G401.6 (cell line): ENCODE results near the gene ACTL9.
"Not testable (repeated sequence)": the region's sequence is repeated elsewhere in the genome, so short reads cannot be mapped to it uniquely, and the experiment has no call there.

Source experiments
- FAIRE-seq: peaks from 2 replicates; lab custom pipeline; 2012; peaks lifted over from hg19 to GRCh38; lab: Jason Lieb, UNC

The ACTL9 gene, protein sequence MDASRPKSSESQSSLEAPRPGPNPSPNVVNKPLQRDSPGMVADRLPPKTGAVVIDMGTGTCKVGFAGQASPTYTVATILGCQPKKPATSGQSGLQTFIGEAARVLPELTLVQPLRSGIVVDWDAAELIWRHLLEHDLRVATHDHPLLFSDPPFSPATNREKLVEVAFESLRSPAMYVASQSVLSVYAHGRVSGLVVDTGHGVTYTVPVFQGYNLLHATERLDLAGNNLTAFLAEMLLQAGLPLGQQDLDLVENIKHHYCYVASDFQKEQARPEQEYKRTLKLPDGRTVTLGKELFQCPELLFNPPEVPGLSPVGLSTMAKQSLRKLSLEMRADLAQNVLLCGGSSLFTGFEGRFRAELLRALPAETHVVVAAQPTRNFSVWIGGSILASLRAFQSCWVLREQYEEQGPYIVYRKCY

DNA sequence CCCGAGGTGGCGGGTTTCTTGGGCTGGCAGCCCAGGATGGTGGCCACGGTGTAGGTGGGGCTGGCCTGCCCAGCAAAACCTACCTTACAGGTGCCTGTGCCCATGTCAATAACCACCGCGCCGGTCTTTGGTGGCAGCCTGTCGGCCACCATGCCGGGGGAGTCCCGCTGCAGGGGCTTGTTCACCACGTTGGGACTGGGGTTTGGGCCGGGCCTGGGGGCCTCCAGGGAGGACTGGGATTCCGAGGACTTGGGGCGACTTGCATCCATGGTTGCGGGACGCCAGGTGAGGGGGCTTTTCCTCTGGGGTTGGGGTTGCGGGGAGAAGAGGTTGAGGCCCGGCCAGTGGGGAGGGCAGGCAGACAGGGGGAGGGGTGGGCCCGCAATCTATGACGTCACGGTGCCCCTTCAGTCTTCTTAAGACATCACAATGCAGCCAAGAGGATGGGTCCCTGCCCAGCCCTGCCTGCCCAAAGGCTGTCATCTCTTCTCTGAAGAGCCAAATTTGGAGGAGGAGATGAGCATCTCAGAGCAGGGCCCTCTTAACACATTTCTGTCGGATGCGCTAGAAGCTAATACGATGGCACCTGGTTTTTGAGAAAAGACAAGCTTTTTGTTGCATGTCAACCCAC, at the start of gene ACTL9:
TSS of gene ACTL9 (minus strand) at position 363 of the 631 bp plus-strand sequence. CDS start at position 269, 94 bp downstream.
- FAIRE-seq: no peak

DNA sequence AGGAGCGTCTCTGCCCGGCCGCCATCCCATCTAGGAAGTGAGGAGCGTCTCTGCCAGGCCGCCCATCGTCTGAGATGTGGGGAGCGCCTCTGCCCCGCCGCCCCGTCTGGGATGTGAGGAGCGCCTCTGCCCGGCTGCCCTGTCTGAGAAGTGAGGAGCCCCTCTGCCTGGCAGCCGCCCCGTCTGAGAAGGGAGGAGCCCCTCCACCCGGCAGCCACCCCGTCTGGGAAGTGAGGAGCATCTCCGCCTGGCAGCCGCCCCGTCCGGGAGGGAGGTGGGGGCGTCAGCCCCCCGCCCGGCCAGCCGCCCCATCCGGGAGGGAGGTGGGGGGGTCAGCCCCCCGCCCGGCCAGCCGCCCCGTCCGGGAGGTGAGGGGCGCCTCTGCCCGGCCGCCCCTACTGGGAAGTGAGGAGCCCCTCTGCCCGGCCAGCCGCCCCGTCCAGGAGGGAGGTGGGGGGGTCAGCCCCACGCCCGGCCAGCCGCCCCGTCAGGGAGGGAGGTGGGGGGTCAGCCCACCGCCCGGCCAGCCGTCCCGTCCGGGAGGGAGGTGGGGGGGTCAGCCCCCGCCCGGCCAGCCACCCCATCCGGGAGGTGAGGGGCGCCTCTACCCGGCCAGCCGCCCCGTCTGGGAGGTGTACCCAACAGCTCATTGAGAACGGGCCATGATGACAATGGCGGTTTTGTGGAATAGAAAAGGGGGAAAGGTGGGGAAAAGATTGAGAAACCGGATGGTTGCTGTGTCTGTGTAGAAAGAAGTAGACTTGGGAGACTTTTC, 40.9 kb upstream of the ACTL9 start:
- FAIRE-seq: not testable (repeated sequence)

DNA sequence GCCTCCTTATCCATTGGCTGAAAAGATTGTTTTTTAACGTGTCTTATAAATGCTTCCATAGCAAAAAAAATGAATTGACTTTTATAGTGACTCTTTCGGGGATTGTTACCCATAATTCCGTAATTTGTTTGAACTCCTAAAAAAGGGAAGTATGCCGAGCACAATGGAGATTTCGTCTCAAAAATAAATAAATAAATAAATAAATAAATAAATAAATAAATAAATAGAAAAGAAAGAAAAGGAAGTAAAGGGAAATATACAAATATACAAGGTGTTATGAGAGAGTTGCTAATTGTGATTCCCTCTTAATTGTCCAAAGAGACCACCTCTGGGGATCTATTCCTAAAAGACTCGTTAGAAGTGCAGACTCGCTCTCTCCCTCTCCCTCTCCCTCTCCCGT, 39.8 kb upstream of the ACTL9 start:
- no peak for FAIRE-seq

DNA sequence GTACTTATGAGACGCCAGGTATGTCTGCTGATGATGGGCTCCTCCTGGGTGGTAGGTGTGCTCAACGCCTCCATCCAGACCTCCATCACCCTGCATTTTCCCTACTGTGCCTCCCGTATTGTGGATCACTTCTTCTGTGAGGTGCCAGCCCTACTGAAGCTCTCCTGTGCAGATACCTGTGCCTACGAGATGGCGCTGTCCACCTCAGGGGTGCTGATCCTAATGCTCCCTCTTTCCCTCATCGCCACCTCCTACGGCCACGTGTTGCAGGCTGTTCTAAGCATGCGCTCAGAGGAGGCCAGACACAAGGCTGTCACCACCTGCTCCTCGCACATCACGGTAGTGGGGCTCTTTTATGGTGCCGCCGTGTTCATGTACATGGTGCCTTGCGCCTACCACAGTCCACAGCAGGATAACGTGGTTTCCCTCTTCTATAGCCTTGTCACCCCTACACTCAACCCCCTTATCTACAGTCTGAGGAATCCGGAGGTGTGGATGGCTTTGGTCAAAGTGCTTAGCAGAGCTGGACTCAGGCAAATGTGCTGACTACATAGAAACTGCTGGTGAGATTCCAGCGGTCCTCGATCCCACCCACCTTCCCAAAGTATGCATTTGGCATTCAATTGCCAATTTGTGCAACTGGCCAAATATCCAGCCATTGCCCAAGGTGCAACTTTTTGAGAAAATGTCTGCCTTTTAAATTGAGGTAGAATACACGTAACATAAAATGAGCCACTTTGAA, 33.0 kb upstream of the ACTL9 start:
- FAIRE-seq: no peak

DNA sequence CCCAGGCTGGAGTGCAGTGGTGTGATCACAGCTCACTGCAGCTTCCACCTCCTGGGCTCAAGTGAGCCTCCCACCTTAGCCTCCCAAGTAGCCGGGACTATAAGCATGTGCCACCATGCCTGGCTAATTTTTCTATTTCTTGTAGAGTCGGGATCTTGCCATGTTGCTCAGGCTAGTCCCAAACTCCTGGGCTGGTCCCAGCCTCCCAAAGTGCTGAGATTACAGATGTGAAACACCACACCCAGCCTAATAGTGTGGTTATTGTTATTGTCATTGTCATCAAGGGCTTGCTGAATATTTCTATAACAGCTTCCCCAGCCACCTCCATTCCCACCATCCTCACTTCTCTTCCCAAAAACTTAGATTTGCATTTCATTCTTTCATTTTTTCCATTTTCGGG, 25.7 kb upstream of the ACTL9 start:
- no peak for FAIRE-seq

DNA sequence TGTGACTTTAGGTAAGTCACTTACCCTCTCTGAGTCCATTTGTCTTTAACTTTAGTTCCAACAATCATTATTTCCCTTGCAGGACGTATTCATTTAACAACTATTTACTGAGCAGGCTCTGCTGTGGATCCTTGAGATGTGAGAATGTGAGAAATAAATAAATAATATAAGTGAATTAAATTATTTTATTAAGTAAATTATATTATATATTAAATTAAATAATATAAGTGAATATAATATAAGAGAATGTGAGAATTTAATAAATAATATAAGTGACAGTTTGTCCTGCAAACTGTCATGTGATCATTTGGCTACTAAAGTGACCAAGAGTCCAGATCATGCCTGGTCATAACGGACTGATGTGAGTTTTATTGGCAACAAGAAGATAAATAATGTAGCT, 23.4 kb upstream of the ACTL9 start:
- FAIRE-seq: no peak

DNA sequence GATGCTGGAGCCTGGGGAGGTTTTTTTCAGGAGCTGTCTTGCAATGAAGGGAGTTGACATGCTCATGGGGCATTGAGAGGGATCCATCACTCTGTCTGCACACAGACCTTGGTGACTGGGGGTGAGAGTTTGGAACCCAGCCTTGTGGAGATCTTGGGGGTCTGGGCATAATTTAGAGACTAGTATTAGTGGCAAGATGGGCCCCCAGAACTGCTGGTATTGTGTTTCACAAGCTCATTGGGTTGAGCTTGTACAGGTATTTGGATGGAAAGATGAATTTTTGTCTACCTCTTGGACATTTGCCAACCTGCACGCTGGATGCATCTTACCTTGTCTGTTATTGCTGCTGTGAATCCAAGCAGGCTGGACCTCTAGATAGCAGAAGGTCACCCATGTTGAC, 22.7 kb upstream of the ACTL9 start, which contains the start of gene OR2Z1:
TSS of gene OR2Z1 (plus strand) at position 301 of the 400 bp plus-strand sequence. CDS start 9,395 bp downstream, outside the sequence.
- FAIRE-seq: no peak

DNA sequence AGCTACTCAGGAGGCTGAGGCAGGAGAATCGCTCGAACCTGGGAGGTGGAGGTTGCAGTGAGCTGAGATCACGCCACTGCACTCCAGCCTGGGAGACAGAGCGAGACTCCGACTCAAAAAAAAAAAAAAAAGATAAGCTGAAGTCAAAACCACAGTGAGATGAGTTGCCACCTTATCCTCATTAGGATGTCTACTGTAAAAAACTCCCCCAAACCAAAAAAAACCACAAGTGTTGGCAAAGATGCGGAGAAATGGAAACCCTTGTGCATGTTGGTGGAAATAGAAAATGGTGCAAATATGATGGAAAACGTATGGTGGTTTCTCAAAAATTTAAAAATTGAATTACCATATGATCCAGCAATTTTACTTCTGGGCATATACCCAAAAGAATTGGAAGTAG, 11.7 kb upstream of the ACTL9 start:
- FAIRE-seq: not testable (repeated sequence)

DNA sequence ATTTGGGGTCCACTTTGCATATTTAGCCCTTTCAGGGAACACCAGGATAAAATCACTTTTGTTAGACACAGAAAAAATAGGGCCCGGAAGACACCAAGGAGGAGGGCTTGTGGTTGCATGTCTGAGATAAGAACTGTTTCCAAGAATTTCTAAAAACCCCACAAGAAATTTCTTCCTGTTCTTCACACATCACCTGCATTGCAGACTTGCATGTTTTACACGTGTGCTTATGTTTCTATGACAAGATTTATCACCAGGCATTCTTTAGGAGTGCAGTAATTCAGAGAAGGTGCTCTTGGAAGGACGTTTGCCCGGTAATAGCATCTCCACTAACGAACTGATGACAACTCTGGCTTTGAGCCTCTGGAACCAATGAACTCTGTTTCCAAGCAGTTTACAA, 7.1 kb upstream of the ACTL9 start:
- FAIRE-seq: no peak

DNA sequence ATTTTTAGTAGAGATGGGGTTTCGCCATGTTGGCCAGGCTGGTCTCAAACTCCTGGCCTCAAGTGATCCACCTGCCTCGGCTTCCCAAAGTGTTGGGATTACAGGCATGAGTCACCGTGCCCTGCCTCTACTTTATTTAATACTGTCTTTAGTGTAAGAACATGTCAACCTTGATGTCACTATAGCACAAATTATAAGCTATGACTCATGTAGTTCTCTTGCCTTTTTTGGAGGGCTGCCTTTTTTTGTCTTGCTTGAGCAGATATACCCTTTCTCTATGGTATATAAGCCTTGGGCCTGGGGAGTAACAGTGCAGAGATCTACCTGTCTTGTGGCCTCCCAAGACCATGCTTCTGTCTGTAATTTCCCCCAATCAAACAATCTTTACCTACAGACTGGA, 6.7 kb upstream of the ACTL9 start:
- FAIRE-seq: not testable (repeated sequence)

DNA sequence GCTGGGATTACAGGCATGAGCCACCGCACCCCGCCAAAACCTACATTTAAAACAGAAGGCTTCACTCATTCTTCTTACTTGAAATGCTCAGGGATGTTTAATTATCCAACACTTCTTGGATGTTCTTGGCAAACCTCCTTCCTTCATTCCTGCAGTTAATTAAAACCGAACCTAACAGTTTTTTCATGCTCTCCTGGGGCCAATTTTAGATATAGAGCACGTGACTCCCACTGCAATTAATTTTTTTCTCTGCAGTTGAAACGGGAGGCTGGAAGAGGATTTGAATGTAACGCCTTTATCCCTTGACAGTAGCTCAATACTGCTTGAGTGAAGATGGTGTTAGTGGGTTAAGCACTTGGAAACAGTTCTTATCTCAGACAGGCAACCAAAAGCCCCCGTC, 4.6 kb upstream of the ACTL9 start:
- FAIRE-seq: no peak

DNA sequence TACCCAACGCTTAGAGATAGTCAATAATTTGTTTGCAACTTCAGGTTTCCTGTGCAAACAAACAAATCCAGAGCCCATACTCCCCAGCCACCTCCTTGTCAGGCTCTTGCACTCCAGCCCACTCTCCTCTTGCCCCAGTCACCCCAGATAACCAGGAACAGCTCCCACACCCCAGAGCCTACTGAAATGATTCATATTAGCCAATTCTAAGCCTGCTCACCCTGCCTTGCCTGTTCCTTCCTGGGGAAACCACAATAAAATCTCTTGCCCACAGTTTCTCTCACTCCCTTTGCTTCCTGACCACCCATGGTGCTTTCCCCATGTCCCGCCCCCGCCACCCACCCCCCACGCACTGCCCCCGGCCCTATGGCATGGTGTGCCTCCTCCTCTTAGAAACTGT, 3.8 kb upstream of the ACTL9 start:
- FAIRE-seq: no peak

DNA sequence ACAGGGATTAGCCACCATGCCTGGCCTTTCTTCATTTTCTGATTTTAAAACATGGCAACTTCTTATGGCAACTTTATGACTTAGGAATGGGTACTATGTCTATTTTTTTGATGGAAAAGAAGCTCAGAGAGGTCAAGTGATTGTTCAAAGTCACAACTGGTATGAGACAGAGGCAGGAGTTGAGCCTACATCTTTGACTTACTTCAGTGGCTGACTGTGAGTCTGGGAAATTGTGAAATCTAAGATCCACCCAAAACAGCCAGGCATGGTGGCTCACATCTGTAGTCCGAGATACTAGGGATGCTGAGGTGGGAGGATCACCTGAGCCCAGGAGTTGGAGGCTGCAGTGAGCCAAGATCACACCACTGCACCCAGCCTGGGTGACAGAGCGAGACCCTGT, 2.4 kb upstream of the ACTL9 start:
- no peak for FAIRE-seq

DNA sequence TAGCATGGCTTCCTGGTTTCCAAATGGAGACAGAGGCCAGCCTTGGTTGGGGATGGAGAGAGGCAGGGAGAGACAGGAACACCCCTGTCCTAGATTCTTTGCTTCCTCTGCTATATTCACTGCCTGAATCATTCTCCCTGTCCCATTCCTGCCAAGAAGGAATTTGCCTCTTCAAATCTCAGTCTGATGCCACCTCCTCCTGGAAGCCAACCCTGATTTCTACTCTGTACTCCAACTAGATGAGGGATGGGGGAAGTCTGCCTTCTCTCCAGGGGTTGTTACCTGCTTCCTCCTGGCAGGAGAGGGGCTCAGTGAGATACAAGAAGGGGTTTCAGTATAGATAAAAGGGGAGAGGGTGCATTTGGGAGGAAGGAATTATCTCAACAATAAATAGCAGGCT, 1.3 kb upstream of the ACTL9 start:
- no peak for FAIRE-seq

DNA sequence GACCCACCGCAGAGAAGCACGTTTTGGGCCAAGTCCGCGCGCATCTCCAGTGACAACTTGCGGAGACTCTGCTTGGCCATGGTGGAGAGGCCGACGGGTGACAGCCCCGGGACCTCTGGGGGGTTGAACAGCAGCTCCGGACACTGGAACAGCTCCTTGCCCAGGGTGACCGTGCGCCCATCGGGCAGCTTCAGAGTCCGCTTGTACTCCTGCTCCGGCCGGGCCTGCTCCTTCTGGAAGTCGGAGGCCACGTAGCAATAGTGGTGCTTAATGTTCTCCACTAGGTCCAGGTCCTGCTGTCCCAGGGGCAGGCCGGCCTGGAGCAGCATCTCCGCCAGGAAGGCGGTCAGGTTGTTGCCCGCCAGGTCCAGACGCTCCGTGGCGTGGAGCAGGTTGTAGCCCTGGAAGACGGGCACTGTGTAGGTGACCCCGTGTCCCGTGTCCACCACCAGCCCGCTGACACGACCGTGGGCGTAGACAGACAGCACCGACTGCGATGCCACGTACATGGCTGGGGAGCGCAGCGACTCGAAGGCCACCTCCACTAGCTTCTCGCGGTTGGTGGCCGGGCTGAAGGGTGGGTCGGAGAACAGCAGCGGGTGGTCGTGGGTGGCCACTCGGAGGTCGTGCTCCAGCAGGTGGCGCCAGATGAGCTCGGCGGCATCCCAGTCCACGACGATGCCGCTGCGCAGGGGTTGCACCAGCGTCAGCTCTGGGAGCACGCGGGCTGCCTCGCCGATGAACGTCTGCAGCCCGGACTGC, 743 bp downstream of the ACTL9 start:
- no peak for FAIRE-seq

DNA sequence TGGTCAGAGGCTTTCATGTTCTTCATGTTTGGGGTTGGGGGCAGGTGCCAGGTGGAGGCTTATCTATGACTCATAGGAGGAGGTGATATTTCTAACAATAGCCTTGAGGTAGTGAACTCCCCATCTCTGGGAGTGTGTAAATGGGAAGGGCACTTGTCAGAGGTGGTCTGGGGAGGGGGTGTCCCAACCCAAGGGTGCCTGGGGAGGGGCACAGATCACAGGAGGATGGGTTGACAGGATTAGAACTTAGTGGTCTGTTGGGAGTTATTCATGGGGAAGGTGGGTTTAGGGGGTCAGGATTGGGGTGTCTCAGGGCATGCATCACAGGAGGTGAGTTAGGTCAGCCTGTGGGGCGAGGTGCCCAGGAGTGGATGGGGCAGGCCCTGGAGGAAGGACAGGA, 1.6 kb downstream of the ACTL9 start:
- no peak for FAIRE-seq

DNA sequence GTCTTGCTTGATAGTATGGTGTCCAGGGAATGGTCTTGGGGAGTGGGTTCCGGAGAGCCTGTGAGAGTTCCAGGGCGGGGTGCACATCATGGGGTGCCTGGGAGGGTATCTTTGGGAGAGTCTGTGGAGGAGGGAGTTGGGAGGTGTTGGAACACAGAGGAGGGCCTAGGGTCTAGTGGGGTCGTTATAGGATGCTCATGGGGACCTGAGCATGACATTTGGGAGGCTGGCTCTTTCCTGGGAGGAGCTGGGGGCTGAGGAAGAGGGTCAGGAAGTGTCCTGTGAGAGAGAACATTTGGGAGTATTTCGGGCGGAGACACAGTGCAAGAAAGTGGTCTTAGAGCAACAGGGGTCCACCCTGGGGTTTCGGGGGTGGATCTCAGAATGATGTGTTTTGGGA, 2.7 kb downstream of the ACTL9 start:
- FAIRE-seq: no peak

DNA sequence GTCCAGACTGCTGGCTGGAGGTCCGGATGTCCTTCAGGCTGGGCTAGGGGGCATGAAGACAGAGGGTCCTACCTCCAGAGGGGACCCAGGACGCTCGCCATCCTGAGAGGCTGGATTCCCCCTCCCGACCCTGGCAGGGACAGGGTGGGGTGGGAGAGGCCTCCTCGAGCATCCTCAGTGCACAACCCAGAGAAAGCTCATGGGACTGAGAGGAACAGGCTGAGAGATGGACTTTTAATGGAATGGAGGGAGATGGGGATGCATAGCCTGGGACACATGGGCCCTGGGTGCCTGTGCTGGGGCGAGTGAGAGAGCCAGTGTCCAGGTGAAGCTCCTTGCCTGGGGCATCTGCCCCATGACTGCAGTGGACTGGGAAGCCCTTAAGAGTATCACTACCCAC, 3.1 kb downstream of the ACTL9 start:
- FAIRE-seq: no peak

DNA sequence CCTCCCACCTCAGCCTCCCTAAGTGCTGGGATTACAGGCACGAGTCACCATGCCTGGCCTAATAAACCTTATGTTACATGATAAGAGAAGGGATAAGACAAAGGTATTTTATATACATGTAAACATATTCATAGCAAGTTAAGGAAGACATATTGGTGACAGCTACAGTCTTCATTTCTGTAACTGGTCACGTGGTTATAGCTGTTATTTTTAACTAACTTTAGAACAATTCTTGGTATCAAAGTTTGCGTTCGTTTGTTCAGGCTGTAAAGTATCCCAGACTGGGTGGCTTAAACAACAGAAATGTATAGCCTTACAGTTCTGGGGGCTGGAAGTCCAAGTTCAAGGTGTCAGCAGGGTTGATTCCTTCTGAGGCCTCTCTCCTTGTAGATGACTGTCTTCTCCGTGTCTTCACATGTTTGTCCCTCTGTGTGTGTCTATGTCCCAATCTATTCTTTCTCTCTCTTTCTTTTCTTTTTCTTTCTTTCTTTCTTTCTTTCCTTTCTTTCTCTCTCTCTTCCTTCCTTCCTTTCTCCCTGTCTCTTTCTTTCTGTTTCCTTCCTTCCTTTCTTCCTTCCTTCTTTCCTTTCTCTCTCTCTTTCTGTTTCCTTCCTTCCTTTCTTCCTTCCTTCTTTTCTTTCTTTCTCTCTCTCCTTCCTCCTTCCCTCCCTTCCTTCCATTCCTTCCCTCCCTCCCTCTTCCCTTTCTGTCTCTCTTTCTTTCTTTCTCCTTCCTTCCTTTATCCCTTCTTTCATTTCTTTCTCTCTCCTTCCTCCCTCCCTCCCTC, 7.6 kb downstream of the ACTL9 start:
- no peak for FAIRE-seq

DNA sequence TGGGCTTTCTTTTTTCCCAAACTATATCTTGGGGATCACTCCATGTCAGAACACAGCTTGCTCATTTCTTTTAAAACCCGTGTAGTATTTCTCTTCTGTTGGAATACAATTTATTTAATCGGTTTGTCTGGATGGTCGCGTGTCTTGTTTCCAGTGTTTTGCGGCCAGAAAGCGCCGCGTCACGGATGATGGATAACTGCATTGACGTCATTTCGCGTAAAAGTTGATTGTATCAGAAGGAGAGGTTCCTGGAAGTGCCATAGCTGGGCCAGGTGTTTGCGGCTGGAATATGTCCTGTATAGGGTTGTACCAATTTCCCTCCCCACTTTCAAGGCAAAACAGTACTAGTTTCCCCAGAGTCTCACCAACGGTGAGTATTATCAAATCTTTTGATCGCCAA, 9.7 kb downstream of the ACTL9 start:
- FAIRE-seq: no peak

DNA sequence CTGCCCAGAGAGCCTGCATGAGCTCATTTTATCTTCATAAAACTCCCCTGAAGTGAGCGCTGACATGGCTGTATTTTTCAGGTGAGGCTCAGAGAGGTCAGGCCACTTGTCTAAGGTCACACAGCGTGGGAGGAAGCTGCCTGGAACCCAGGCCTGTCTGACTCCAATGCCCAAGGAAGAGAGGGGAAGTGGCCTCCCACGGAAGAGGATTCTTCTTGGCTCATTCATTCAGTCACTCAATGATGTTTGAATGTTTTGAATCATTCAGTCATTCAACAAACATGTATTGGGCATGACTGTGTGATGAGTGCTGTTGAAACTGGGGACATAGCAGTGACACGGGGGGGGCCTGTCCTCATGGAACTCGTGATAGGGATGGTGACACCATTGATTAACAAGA, 12.0 kb downstream of the ACTL9 start:
- no peak for FAIRE-seq
